Upper lobe of left lung (tissue), 4 donors: ENCODE data around the gene KRT80.

Experiments used
- POLR2A ChIP-seq, 4 donors: fragments of 450-650 bp; IDR thresholded peaks; one replicate each; pipeline ENCODE4 v1.5.1; 2016 to 2017; ENCODE audit warnings: antibody characterized with exemption in 4 of 4, mild to moderate bottlenecking in 2 of 4
- TF ChIP-seq, protein P1 (sequence below), 6 experiments: fragments of 450-650 bp in 4 of 6; fragments of 200-600 bp in 2 of 6; sonication (generic) in 2 of 6; IDR thresholded peaks; one replicate each; pipeline ENCODE4 v1.5.1; 2016 to 2019; ENCODE audit warnings: antibody characterized with exemption in 6 of 6

DNA sequence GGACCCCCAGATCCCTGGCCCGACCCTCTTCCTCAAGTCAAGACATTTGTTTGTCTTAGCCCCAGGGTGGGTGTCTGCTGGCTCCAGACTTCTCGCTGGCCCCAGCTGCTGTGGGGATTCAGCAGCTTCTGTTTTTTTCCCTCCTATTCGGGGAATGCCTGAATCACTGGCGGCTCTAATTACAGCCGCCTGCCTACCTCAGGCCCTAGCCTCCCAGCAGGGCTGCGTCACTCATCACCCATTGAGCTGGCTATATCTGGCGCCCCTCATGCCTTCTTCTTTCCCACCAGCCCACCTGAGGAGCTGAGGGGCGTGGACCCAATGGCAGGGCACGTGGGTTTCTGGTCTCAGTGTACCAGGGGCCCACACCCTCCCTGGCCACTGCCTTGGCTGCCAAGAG, 10.1 kb downstream of the KRT80 start:
- no peak for TF ChIP-seq POLR2A (IDR thresholded peaks at IDR 0.05)
- TF ChIP-seq, protein P1, sequence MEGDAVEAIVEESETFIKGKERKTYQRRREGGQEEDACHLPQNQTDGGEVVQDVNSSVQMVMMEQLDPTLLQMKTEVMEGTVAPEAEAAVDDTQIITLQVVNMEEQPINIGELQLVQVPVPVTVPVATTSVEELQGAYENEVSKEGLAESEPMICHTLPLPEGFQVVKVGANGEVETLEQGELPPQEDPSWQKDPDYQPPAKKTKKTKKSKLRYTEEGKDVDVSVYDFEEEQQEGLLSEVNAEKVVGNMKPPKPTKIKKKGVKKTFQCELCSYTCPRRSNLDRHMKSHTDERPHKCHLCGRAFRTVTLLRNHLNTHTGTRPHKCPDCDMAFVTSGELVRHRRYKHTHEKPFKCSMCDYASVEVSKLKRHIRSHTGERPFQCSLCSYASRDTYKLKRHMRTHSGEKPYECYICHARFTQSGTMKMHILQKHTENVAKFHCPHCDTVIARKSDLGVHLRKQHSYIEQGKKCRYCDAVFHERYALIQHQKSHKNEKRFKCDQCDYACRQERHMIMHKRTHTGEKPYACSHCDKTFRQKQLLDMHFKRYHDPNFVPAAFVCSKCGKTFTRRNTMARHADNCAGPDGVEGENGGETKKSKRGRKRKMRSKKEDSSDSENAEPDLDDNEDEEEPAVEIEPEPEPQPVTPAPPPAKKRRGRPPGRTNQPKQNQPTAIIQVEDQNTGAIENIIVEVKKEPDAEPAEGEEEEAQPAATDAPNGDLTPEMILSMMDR (IDR thresholded peaks at IDR 0.05), result no peak
